Spleen (tissue), 11 donors: ENCODE measurements around the gene CREB1. TPM values are rescaled to one million over a fixed set of nuclear protein-coding genes. Genes with fewer than 3 reads are reported as not detected.

Experiments used
- DNase-seq: peaks from one replicate; pipeline ENCODE4 v3.0.0-alpha.2; 2020
- H3K27ac ChIP-seq, 8 donors: fragments of 200-600 bp; sonication (generic) in 7 of 8; 1 replicate in 4 of 8; 2 replicates in 4 of 8; pipeline versions ENCODE4 v1.5.0 to v1.8.0; 2016 to 2021; ENCODE audit warnings: inconsistent platforms in 4 of 8, mild to moderate bottlenecking in 4 of 8, moderate library complexity in 1 of 8
- H3K27me3 ChIP-seq, 7 donors: fragments of 200-600 bp; sonication (generic) in 6 of 7; replicated peaks in 1 of 7; 1 replicate in 4 of 7; 2 replicates in 3 of 7; pipeline versions ENCODE4 v1.5.0 to v1.8.0; 2016 to 2021; ENCODE audit warnings: inconsistent platforms in 3 of 7, mild to moderate bottlenecking in 1 of 7
- H3K36me3 ChIP-seq, 6 donors: fragments of 200-600 bp; sonication (generic) in 5 of 6; 1 replicate in 4 of 6; 2 replicates in 2 of 6; pipeline versions ENCODE4 v1.5.0 to v1.8.0; 2016 to 2021; ENCODE audit warnings: inconsistent platforms in 2 of 6
- H3K4me1 ChIP-seq, 6 donors: fragments of 200-600 bp; sonication (generic) in 5 of 6; 1 replicate in 3 of 6; 2 replicates in 3 of 6; pipeline versions ENCODE4 v1.5.0 to v1.8.0; 2016 to 2021; ENCODE audit warnings: inconsistent platforms in 3 of 6
- H3K4me3 ChIP-seq, 8 donors: fragments of 200-600 bp; sonication (generic) in 7 of 8; 1 replicate in 4 of 8; 2 replicates in 4 of 8; pipeline versions ENCODE4 v1.5.0 to v1.8.0; 2016 to 2021; ENCODE audit warnings: inconsistent platforms in 4 of 8, mild to moderate bottlenecking in 4 of 8, moderate library complexity in 2 of 8
- H3K9me3 ChIP-seq, 8 donors: fragments of 200-600 bp; sonication (generic) in 7 of 8; 1 replicate in 4 of 8; 2 replicates in 4 of 8; pipeline versions ENCODE4 v1.5.0 to v1.8.0; 2016 to 2021; ENCODE audit warnings: inconsistent platforms in 4 of 8
- CTCF ChIP-seq, 11 experiments: fragments of 200-600 bp in 7 of 11; fragments of 450-650 bp in 4 of 11; sonication (generic) in 4 of 11; IDR thresholded peaks in 8 of 11; conservative IDR thresholded peaks in 3 of 11; 1 replicate in 7 of 11; 2 replicates in 4 of 11; pipeline versions ENCODE4 v1.4.0 to v1.8.0; 2016 to 2021; ENCODE audit warnings: antibody characterized with exemption in 11 of 11, inconsistent platforms in 4 of 11, mild to moderate bottlenecking in 1 of 11
- POLR2A ChIP-seq, 3 donors: fragments of 450-650 bp; IDR thresholded peaks; one replicate each; pipeline ENCODE4 v1.5.1; 2017; ENCODE audit warnings: antibody characterized with exemption in 3 of 3, mild to moderate bottlenecking in 1 of 3
- POLR2AphosphoS5 ChIP-seq, 3 donors: sonication (generic); formaldehyde crosslinking; IDR thresholded peaks; one replicate each; pipeline ENCODE4 v1.5.1; 2017; ENCODE audit warnings: antibody characterized with exemption in 3 of 3
- whole genome bisulfite sequencing, 5 donors: extraction: QIAGEN DNeasy Blood & Tissue Kit in 3 of 5; methylation state at CpG; one replicate each; pipeline versions ENCODE4 v1.1.5 to v1.1.7; 2013 to 2018; 5-methylcytosine and 5-hydroxymethylcytosine counted together
- intact Hi-C: fragments of 100-400 bp; cut with DNase I; formaldehyde crosslinking; loops from one replicate; pipeline ENCODE4 v1.15.0; 2023; ENCODE audit warnings: low total_unique reads
- polyA plus RNA-seq, 3 donors: library from polyadenylated mRNA; stranded (reverse); fragments of 200-250 nt; gene quantifications; one replicate each; pipeline ENCODE4 v1.2.1, GENCODE V29; 2013
- total RNA-seq, 7 donors: library from RNA; depleted of rRNA in 3 of 7; stranded (reverse); fragments of >200 nt in 3 of 7; fragmentation: NEBNext Ultra II Directional in 4 of 7; extraction: Animal tissue kit (Norgen Biotek cat#: 25700) in 4 of 7; gene quantifications; one replicate each; pipeline versions ENCODE4 v1.1.0 to v1.2.1, GENCODE V29; 2016 to 2021
- donor health status: healthy with polysubstance abuse.
- donor health status: DM: no; HTN: no; CAD: no; lungs with moderate emphysema.
- donor health status: DM: no; HTN: no; CAD: no.
- donor health status: Bipolar disorder and iron deficiency.
- donor health status: healthy.
- donor health status: DM: no; HTN: no; CAD: no.
- donor health status: DM: yes; HTN: yes; CAD: no.

Gene CREB1
- total and polyA plus RNA-seq, 10 donors: 8.4 to 94.7 (median 78.7) TPM

GRCh38 chr2:207561386-207562080 lies 31.8 kb downstream of the CREB1 start:
- Histone ChIP-seq H3K36me3 (peaks cover 0 to 100% (median 30%) of the 10 kb centered on the region in 6 donors), H3K4me1 (peaks cover 3 to 44% (median 28%) of the 10 kb centered on the region in 6 donors), H3K9me3 (no peaks in the 10 kb centered on the region), H3K27me3 (no peaks in the 10 kb centered on the region), H3K4me3 (no peak overlapping the region), H3K27ac (peak overlapping the region in 7 of 8 donors; percentile 29 to 69 (median 46))
- DNase-seq: no peak
- intact Hi-C loops: no loop called here
- TF ChIP-seq CTCF (IDR thresholded peaks at IDR 0.05 in 8 of 11, conservative IDR thresholded peaks at IDR 0.05 in 3 of 11): no peak
- no peak for TF ChIP-seq POLR2AphosphoS5 (IDR thresholded peaks at IDR 0.05)
- TF ChIP-seq POLR2A (IDR thresholded peaks at IDR 0.05): no peak
- 73 to 80% (median 75%) methylated on average over 6 of the region's 6 CpGs for WGBS, 5 donors

- TF ChIP-seq CTCF (IDR thresholded peaks at IDR 0.05 in 8 of 11, conservative IDR thresholded peaks at IDR 0.05 in 3 of 11): no peak
- TF ChIP-seq POLR2A (IDR thresholded peaks at IDR 0.05): no peak
- TF ChIP-seq POLR2AphosphoS5 (IDR thresholded peaks at IDR 0.05): no peak
- 90 to 92% (median 91%) methylated on average over 7 of the region's 7 CpGs for WGBS, 5 donors
These were observed 36.2 kb downstream of the CREB1 start for GRCh38 chr2:207565736-207566500.

GRCh38 chr2:207567671-207568070 lies 37.9 kb downstream of the CREB1 start:
- Histone ChIP-seq H3K4me1 (peaks cover 0 to 4% (median 0%) of the 10 kb centered on the region in 6 donors), H3K27ac (no peak overlapping the region), H3K27me3 (no peaks in the 10 kb centered on the region), H3K9me3 (no peaks in the 10 kb centered on the region), H3K4me3 (no peak overlapping the region), H3K36me3 (peaks cover 0 to 100% (median 46%) of the 10 kb centered on the region in 6 donors)
- TF ChIP-seq POLR2AphosphoS5 (IDR thresholded peaks at IDR 0.05): no peak
- no peak for TF ChIP-seq CTCF (IDR thresholded peaks at IDR 0.05 in 8 of 11, conservative IDR thresholded peaks at IDR 0.05 in 3 of 11)
- no peak for TF ChIP-seq POLR2A (IDR thresholded peaks at IDR 0.05)
- DNase-seq: no peak
- intact Hi-C loops: no loop called here

More at GRCh38 chr2:207565736-207566500, 36.2 kb downstream of the CREB1 start:
- Histone ChIP-seq H3K9me3 (no peaks in the 10 kb centered on the region), H3K36me3 (peaks cover 0 to 100% (median 42%) of the 10 kb centered on the region in 6 donors), H3K4me3 (no peak overlapping the region), H3K27me3 (no peaks in the 10 kb centered on the region), H3K4me1 (peaks cover 0 to 13% (median 8%) of the 10 kb centered on the region in 6 donors), H3K27ac (no peak overlapping the region)
- intact Hi-C loops: no loop called here
- DNase-seq: no peak

GRCh38 chr2:207571370-207571769 lies 41.6 kb downstream of the CREB1 start:
- Histone ChIP-seq H3K27me3 (no peaks in the 10 kb centered on the region), H3K4me3 (no peak overlapping the region), H3K4me1 (peaks cover 0 to 2% (median 0%) of the 10 kb centered on the region in 6 donors), H3K27ac (no peak overlapping the region), H3K9me3 (no peaks in the 10 kb centered on the region), H3K36me3 (peaks cover 0 to 100% (median 56%) of the 10 kb centered on the region in 6 donors)
- intact Hi-C loops: no loop called here
- DNase-seq: no peak
- 92 to 96% (median 93%) methylated on average over 3 of the region's 3 CpGs for WGBS, 5 donors
- TF ChIP-seq POLR2AphosphoS5 (IDR thresholded peaks at IDR 0.05) (no peak), POLR2A (IDR thresholded peaks at IDR 0.05) (no peak), CTCF (IDR thresholded peaks at IDR 0.05 in 8 of 11, conservative IDR thresholded peaks at IDR 0.05 in 3 of 11) (no peak)
